Activated CD4-positive, alpha-beta T cell treated with anti-CD3 and anti-CD28 coated beads, Interleukin-2, amount 10 ng/mL, durations not matched to agents 7 days and 5 days (primary cell): ENCODE measurements around the gene UBE2Q1. TPM values are rescaled to one million over a fixed set of nuclear protein-coding genes. Genes with fewer than 3 reads are reported as not detected.
"Not testable (repeated sequence)": the region's sequence is repeated elsewhere in the genome, so short reads cannot be mapped to it uniquely, and the experiment has no call there.

Source experiments
- CTCF ChIA-PET: fragments of 350-600 bp; sonication (Branson Sonifier 250); formaldehyde crosslinking; loops from one replicate; lab custom pipeline; 2021; ENCODE audit warnings: antibody characterized with exemption; lab: Charles Lee
- POLR2A ChIA-PET: fragments of 350-600 bp; sonication (Branson Sonifier 250); formaldehyde crosslinking; loops from one replicate; lab custom pipeline; 2021; ENCODE audit warnings: antibody characterized with exemption; lab: Charles Lee
- DNase-seq: peaks from one replicate; pipeline ENCODE4 v3.0.0-alpha.2; 2020
- H3K27ac Mint-ChIP-seq: one replicate; pipeline ENCODE4 v1.8.0; 2021; ENCODE audit warnings: mild to moderate bottlenecking, moderate library complexity, mixed read lengths
- H3K27me3 Mint-ChIP-seq: one replicate; pipeline ENCODE4 v1.8.0; 2021; ENCODE audit warnings: mixed read lengths
- H3K36me3 Mint-ChIP-seq: one replicate; pipeline ENCODE4 v1.8.0; 2021; ENCODE audit warnings: low read depth, mixed read lengths
- H3K4me1 Mint-ChIP-seq: one replicate; pipeline ENCODE4 v1.8.0; 2021; ENCODE audit warnings: mixed read lengths
- H3K4me3 Mint-ChIP-seq: one replicate; pipeline ENCODE4 v1.8.0; 2021; ENCODE audit warnings: mild to moderate bottlenecking, moderate library complexity, mixed read lengths
- H3K9me3 Mint-ChIP-seq: one replicate; pipeline ENCODE4 v1.8.0; 2021; ENCODE audit warnings: mixed read lengths
- total RNA-seq, 2 experiments: library from RNA; stranded (reverse); gene quantifications; one replicate each; pipeline ENCODE4 v1.2.3, GENCODE V29; 2021

The UBE2Q1 gene
- total RNA-seq, 2 experiments from 2014 or later: 106 to 131 TPM

DNA sequence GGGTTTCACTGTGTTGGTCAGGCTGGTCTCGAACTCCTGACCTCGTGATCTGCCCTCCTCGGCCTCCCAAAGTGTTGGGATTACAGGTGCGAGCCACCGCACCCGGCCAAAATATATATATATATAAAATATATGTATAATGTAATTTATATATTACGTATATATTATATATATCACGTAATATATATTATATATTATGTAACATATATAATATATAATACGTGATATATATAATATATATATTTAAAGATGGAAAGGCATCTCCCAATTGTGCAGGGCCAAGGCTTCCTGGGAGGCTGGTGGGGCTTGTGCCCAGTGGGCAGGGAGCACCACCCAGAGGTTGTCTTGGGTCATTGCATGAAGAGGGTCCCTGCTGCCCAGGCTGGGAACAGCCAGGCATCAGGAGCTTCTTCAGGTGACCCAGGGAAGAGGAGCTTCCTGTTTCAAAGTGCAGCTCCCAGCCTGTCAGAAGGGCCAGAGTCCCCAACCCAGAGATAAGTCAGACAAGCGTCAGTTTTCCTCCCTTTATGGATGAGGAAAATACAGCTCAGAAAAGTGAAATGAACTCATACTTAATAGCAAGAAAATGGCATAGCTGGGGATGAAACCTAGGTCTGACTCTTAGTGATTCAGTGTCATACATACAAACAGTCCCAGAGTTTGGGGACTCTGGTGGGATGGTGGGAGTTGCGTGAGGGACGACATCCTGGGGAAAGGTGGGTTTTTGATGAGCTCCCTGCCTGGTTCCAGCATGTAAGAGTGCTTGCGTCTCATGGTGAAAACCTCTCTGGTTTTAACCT, 12.0 kb downstream of the UBE2Q1 start:
- H3K4me1 Mint-ChIP-seq: peaks cover 15% of the 10 kb centered on the region
- ChIA-PET CTCF (interaction anchor here (0.6 to 2.5 kb wide), 27 partner anchors 9 to 538 kb away, joined by 3 to 12 read pairs (median 3); partner anchors contain the start of genes ATP8B2, SHE and TDRD10), POLR2A (no interaction called here)
- H3K36me3 Mint-ChIP-seq: peaks cover 24% of the 10 kb centered on the region
- no peaks in the 10 kb centered on the region for H3K9me3 Mint-ChIP-seq
- H3K27me3 Mint-ChIP-seq: peaks cover 7% of the 10 kb centered on the region
- H3K27ac Mint-ChIP-seq: no peak overlapping the region
- DNase-seq: peak; percentile 59
- no peak overlapping the region for H3K4me3 Mint-ChIP-seq

DNA sequence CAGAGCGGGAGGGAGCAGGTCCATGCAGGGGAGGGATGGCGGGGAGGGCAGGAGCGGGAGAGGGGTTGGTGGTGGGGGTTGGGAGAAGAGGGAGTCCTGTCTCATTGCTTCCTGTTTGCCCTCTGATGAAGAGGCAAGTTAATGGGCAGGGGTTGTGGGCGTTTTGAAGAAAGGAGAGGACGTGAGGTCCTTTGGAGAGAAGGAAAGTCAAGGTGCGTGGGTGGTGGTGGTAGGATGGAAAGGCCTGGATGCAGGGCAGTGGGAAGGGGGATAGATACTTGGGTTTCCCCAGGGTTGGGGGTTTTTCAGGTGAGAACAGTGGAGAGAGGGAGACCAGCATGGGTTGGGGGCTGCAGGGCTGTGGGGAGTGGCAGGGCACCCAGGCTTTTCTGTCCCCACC, 17.2 kb downstream of the UBE2Q1 start:
- no peak for DNase-seq
- no peaks in the 10 kb centered on the region for H3K4me1 Mint-ChIP-seq
- H3K27me3 Mint-ChIP-seq: peaks cover 19% of the 10 kb centered on the region
- ChIA-PET CTCF (interaction anchor here (1.1 to 1.2 kb wide), 2 partner anchors 15 to 62 kb away, joined by 3 to 4 read pairs; no protein-coding TSS in a partner anchor), POLR2A (no interaction called here)
- H3K4me3 Mint-ChIP-seq: no peak overlapping the region
- no peaks in the 10 kb centered on the region for H3K36me3 Mint-ChIP-seq
- no peak overlapping the region for H3K27ac Mint-ChIP-seq
- no peaks in the 10 kb centered on the region for H3K9me3 Mint-ChIP-seq

DNA sequence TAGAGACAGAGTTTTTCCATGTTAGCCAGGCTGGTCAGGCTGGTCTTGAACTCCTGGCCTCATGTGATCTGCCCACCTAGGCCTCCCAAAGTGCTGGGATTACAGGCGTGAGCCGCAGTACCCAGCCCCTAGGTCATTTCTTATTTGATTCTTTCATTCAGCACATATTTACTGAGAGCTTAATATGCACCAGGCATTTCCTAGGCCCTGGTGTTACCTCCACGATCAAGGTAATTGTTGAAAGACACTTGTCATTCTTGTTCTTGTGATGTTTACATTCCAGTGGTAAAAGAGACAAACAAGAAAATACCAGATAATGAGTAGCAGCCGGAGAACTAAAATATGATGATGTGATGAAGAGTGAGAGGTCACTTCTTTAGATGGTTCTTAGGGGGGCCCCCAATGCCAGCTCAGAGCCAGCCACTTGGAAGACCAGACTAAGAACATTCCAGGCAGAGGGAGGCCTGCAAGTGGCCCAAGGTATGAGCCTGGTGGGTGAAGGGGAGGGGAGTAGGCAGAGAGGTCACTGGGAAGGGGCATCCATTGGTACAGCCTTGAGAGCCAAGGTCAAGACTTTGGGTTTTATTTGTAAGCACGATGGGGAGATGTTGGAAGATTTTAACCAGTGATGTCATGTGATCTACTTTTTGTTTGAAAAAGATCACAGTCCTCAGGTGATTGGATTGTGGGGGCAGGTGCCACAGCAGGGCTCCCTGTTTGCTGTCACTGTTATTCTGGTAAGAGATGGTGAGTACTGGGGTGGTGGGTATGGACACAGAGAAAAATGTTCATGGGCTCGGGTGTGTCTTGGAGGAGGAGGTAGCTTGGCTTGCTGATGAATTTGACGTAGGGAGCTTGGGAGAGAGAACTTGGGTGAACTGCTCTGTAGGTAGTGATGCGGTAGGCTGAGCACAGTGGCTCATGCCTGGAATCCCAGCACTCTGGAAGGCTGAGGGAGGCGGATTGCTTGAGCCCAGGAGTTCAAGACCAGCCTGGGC, 18.7 kb downstream of the UBE2Q1 start:
- peaks cover 29% of the 10 kb centered on the region for H3K27me3 Mint-ChIP-seq
- ChIA-PET CTCF (interaction anchor here (1.0 kb wide), 1 partner anchor 14 kb away, joined by 3 read pairs; no protein-coding TSS in a partner anchor), POLR2A (no interaction called here)
- no peak for DNase-seq
- H3K9me3 Mint-ChIP-seq: no peaks in the 10 kb centered on the region
- H3K36me3 Mint-ChIP-seq: no peaks in the 10 kb centered on the region
- H3K27ac Mint-ChIP-seq: no peak overlapping the region
- H3K4me3 Mint-ChIP-seq: no peak overlapping the region
- H3K4me1 Mint-ChIP-seq: no peaks in the 10 kb centered on the region

DNA sequence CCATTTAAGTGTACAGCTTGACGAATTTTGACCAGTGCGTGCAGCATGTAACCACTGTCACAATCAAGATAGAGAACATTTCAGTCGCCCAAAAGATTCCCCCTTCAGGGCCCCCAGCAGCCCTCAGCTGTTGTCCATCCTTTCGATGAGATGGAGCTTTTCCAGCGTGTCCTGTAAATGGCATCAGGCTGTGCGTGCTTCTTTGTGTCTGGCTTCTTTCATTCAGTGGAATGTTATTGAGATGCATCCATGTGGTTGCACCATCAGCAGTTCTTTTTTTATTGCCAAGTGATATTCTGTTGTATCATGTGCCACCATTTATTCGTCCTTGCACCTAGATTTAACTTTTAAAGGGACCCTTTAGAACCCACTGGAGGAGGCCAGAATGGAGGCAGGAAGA, 21.9 kb downstream of the UBE2Q1 start:
- no peaks in the 10 kb centered on the region for H3K4me1 Mint-ChIP-seq
- H3K9me3 Mint-ChIP-seq: no peaks in the 10 kb centered on the region
- POLR2A ChIA-PET: no interaction called here
- DNase-seq: no peak
- no peak overlapping the region for H3K4me3 Mint-ChIP-seq
- peaks cover 27% of the 10 kb centered on the region for H3K27me3 Mint-ChIP-seq
- H3K36me3 Mint-ChIP-seq: no peaks in the 10 kb centered on the region
- CTCF ChIA-PET: interaction anchor here (1.5 to 2.3 kb wide), 2 partner anchors 10 to 202 kb away, joined by 3 to 8 read pairs; no protein-coding TSS in a partner anchor
- H3K27ac Mint-ChIP-seq: no peak overlapping the region

DNA sequence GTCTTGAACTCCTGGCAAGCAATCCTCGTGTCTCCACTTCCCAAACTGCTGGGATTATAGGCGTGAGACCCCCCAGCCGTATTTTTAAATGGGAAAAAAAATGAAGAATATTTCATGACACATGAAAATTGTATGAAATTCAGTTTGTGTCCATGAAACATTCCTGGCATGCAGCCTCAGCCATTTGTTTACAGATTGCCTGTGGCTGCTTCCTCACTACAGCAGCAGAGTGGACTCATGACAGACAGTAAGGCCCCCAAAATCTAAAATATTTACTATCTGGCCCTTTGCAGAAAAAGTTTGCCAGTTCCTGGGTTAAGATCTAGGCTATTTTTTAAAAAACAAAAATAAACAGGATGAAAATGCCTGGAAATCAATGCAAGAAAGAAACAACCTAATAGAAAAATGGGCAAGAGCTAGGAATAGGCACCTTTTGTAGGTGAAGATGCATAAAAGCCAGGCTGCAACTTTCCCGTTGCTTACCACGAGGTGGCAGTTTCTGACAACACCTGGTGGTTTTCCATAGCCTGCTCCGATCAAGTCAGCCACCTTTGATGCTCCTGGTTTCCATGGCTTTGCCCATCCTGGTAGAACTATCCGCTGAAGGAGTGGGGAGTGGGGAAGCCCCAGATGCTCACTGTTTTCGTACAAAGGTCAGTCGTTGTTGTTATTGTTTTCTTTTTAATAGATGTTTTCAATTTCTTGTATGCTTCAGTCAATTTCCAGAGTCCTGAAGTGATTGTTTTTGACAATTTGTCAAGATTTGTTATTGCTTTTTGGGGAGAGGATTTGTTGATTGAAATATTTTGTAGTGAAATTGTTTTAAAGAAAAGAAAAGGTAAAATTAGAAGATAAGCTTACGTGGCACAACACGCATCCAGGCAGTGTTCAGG, 24.3 kb downstream of the UBE2Q1 start:
- H3K4me1 Mint-ChIP-seq: no peaks in the 10 kb centered on the region

DNA sequence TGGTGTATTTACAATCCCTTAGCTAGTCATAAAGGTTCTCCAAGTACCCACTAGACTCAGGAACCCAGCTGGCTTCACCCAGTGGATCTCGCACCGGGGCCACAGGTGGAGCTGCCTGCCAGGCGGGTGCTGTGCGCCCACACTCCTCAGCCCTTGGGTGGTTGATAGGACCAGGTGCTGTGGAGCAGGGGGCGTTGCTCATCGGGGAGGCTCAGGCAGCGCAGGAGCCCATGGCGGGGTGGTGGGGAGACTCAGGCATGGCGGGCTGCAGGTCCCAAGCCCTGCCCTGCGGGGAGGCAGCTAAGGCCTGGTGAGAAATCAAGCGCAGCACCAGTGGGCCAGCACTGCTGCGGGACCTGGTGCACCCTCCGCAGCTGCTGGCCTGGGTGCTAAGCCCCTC, 26.5 kb downstream of the UBE2Q1 start:
- H3K4me3 Mint-ChIP-seq, POLR2A ChIA-PET, H3K27ac Mint-ChIP-seq, DNase-seq, H3K4me1 Mint-ChIP-seq, H3K9me3 Mint-ChIP-seq, H3K36me3 Mint-ChIP-seq: not testable (repeated sequence)
- CTCF ChIA-PET: interaction anchor here (1.0 kb wide), 1 partner anchor 10 kb away, joined by 3 read pairs; no protein-coding TSS in a partner anchor
- peaks cover 18% of the 10 kb centered on the region for H3K27me3 Mint-ChIP-seq

More for the DNA sequence above, 24.3 kb downstream of the UBE2Q1 start:
- DNase-seq: no peak
- no peak overlapping the region for H3K4me3 Mint-ChIP-seq
- ChIA-PET CTCF (interaction anchor here (1.6 kb wide), 1 partner anchor 54 kb away, joined by 4 read pairs; no protein-coding TSS in a partner anchor), POLR2A (no interaction called here)
- H3K36me3 Mint-ChIP-seq: no peaks in the 10 kb centered on the region
- H3K27me3 Mint-ChIP-seq: peaks cover 20% of the 10 kb centered on the region
- H3K9me3 Mint-ChIP-seq: peaks cover 2% of the 10 kb centered on the region
- H3K27ac Mint-ChIP-seq: no peak overlapping the region

DNA sequence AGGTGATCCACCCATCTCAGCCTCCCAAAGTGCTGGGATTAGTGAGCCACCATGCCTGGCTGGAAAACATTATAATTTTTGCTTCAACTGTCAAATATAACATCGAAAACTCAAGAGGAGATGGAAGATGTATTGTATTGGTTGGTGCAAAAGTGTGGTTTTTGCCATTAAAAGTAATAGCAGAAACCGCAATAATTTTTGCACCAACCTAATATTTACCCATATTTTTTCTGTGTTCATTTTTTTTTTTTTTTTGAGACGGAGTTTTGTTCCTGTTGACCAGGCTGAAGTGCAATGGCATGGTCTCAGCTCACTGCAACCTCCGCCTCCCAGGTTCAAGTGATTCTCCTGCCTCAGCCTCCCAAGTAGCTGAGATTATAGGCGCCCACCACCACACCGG, 29.2 kb downstream of the UBE2Q1 start:
- CTCF ChIA-PET: interaction anchor here (0.6 to 1.5 kb wide), 2 partner anchors 11 to 17 kb away, joined by 3 to 4 read pairs; no protein-coding TSS in a partner anchor
- H3K4me1 Mint-ChIP-seq: no peaks in the 10 kb centered on the region

DNA sequence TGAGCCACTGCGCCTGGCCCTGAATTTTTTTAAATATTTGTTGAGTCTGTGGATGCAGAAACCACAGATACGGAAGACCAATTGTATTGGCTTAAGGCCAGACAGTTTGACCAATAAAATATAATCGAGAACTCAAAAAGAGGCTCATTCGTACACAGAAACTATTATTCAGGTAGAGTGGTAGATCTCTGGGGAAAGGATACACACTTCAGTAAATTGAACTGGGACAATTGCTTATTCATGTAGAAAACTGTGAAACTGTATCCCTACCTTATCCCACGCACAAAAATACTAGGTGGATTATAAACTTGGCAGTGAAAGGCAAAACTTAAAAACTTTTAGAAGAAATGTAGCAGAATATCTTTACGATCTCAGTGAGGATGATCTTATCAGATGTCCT, 31.3 kb downstream of the UBE2Q1 start:
- CTCF ChIA-PET: no interaction called here
- POLR2A ChIA-PET: no interaction called here
- H3K4me1 Mint-ChIP-seq: no peaks in the 10 kb centered on the region
- H3K27me3 Mint-ChIP-seq: peaks cover 15% of the 10 kb centered on the region
- H3K36me3 Mint-ChIP-seq: no peaks in the 10 kb centered on the region
- no peak overlapping the region for H3K4me3 Mint-ChIP-seq
- no peak for DNase-seq
- H3K27ac Mint-ChIP-seq: no peak overlapping the region
- peaks cover 2% of the 10 kb centered on the region for H3K9me3 Mint-ChIP-seq

More for the DNA sequence above, 29.2 kb downstream of the UBE2Q1 start:
- Mint-ChIP-seq H3K27ac (no peak overlapping the region), H3K27me3 (peaks cover 3% of the 10 kb centered on the region), H3K9me3 (peaks cover 2% of the 10 kb centered on the region), H3K4me3 (no peak overlapping the region), H3K36me3 (no peaks in the 10 kb centered on the region)
- POLR2A ChIA-PET: no interaction called here
- no peak for DNase-seq

DNA sequence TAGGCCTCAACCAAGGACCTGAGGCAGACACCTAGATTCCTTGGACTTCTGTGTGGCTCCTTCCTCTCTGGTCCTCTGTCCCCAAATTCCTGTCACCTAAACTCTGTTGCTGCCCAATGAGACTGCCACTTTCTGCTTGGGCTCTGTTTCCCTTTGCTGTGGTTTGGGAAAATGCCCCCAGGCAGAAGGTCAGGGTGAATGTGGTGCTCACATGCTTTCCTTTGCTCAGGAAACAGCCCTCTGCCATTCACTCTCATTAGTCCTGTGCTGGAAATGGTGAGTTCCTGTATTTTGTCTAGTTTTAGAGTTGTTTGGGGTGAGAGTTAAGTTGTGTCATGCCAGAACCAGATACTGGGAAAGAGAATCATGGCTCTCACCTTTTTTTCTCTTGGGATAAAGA, 33.6 kb downstream of the UBE2Q1 start:
- Mint-ChIP-seq H3K27me3 (peaks cover 15% of the 10 kb centered on the region), H3K4me3 (no peak overlapping the region), H3K36me3 (no peaks in the 10 kb centered on the region), H3K4me1 (no peaks in the 10 kb centered on the region), H3K27ac (no peak overlapping the region), H3K9me3 (no peaks in the 10 kb centered on the region)
- ChIA-PET CTCF (no interaction called here), POLR2A (no interaction called here)
- no peak for DNase-seq

DNA sequence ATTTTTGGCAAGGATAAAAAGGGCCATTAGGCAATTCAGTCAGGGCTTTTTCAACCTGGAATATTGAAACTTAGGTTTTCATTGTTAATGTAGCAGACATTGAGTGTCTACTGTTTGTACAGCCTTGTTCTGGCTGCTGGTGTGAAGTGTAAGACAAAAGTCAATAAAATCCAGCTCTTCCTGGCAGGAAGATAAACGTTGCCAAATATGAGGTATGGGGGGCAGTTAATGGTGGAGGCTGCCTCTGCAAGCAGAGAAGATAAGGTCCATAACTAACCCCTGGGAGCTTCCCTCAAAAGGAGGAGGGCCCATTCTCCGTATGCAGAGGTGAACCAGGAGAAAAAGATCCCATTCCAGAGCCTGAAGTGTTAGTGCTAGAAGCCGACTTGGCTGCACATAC, 36.8 kb downstream of the UBE2Q1 start:
- no peaks in the 10 kb centered on the region for H3K4me1 Mint-ChIP-seq
- ChIA-PET CTCF (interaction anchor here (0.9 kb wide), 1 partner anchor 9 kb away, joined by 3 read pairs; no protein-coding TSS in a partner anchor), POLR2A (no interaction called here)

DNA sequence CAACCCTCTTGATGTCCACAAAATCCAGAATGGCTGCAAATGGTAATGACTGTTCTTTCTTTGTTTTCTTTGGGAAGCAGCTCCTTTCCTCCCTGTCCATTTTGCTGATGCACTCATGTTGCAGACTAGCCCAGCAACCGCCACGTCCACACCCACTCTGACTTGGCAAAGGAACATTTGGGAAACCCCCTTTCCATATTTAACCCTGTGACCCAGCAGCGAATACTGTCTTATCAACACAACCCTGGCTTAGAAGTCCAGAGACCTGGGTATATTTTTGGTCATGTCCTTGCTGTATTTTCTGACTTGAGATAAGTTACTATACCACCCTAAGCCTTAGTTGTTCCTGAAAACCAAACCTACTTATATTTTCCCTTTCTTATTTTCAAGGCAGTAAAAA, 38.1 kb downstream of the UBE2Q1 start:
- ChIA-PET POLR2A (interaction anchor here (0.6 kb wide), 1 partner anchor 363 kb away, joined by 3 read pairs; no protein-coding TSS in a partner anchor), CTCF (interaction anchor here (1.2 to 1.7 kb wide), 2 partner anchors 27 to 40 kb away, joined by 3 to 4 read pairs; no protein-coding TSS in a partner anchor)
- Mint-ChIP-seq H3K36me3 (no peaks in the 10 kb centered on the region), H3K27me3 (peaks cover 30% of the 10 kb centered on the region), H3K4me1 (no peaks in the 10 kb centered on the region), H3K4me3 (no peak overlapping the region), H3K9me3 (no peaks in the 10 kb centered on the region), H3K27ac (no peak overlapping the region)
- no peak for DNase-seq

More for the DNA sequence above, 36.8 kb downstream of the UBE2Q1 start:
- no peak overlapping the region for H3K4me3 Mint-ChIP-seq
- H3K27me3 Mint-ChIP-seq: peaks cover 24% of the 10 kb centered on the region
- no peak overlapping the region for H3K27ac Mint-ChIP-seq
- DNase-seq: no peak
- H3K36me3 Mint-ChIP-seq: no peaks in the 10 kb centered on the region
- H3K9me3 Mint-ChIP-seq: no peaks in the 10 kb centered on the region
